ENCODE data around the gene ALCAM.
"Not testable (repeated sequence)": the region's sequence is repeated elsewhere in the genome, so short reads cannot be mapped to it uniquely, and the experiment has no call there.

The ALCAM gene

DNA sequence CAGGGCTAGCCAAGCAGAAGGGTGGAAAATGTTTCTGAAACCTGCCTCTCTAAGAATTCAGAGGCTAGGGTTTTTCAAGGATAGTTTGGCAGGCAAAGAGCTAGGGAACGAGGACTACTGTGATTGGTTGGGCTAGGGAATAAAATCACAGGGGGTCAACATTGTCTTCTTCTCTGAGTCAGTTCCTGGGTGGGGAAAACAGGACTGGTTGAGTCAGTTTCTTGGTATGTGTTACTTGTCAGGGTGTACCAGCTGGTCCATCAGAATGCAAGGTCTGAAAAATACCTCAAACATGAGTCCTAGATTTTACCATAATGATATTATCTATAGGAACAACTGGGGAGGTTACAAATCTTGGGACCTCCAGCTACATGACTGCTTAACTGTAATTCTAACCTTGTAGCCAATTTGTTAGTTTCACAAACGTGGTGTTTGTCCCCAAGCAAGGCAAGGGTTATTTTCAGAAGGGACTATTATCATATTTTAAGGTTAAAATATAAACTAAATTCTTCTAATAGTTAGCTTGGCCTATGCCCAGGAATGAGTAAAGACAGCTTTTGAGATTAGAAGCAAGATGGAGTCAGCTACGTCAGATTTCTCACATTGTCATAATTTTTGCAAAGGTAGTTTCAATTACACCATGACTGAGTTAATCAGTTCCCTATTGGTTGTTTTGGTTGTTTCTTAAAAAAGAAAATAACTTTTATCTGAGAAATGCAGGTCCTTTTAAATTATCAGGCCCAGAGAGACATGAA is 231.5 kb downstream of the ALCAM start:
- Histone ChIP-seq H3K4me3 (replicated peaks; ENCODE audit: insufficient read depth, low read length) (no peak overlapping the region), H3K27me3 (ENCODE audit: insufficient read depth, poor library complexity, severe bottlenecking) (no peaks in the 10 kb centered on the region), H3K27ac (replicated peaks) (no peak overlapping the region)
- DNase-seq (ENCODE audit: low read depth in 1 of 2, low spot score in 1 of 2), result no peak
- TF ChIP-seq GABPA (IDR thresholded peaks at IDR 0.05; ENCODE audit: low read depth) (no peak), CTCF (IDR thresholded peaks at IDR 0.05; ENCODE audit: insufficient read depth, low read length) (no peak), POLR2AphosphoS5 (IDR thresholded peaks at IDR 0.05; ENCODE audit: low read depth) (no peak), SPI1 (IDR thresholded peaks at IDR 0.05; ENCODE audit: borderline replicate concordance, low read depth) (no peak)
- TF ChIP-seq, protein P1, sequence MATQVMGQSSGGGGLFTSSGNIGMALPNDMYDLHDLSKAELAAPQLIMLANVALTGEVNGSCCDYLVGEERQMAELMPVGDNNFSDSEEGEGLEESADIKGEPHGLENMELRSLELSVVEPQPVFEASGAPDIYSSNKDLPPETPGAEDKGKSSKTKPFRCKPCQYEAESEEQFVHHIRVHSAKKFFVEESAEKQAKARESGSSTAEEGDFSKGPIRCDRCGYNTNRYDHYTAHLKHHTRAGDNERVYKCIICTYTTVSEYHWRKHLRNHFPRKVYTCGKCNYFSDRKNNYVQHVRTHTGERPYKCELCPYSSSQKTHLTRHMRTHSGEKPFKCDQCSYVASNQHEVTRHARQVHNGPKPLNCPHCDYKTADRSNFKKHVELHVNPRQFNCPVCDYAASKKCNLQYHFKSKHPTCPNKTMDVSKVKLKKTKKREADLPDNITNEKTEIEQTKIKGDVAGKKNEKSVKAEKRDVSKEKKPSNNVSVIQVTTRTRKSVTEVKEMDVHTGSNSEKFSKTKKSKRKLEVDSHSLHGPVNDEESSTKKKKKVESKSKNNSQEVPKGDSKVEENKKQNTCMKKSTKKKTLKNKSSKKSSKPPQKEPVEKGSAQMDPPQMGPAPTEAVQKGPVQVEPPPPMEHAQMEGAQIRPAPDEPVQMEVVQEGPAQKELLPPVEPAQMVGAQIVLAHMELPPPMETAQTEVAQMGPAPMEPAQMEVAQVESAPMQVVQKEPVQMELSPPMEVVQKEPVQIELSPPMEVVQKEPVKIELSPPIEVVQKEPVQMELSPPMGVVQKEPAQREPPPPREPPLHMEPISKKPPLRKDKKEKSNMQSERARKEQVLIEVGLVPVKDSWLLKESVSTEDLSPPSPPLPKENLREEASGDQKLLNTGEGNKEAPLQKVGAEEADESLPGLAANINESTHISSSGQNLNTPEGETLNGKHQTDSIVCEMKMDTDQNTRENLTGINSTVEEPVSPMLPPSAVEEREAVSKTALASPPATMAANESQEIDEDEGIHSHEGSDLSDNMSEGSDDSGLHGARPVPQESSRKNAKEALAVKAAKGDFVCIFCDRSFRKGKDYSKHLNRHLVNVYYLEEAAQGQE (IDR thresholded peaks at IDR 0.05; ENCODE audit: insufficient replicate concordance, low read depth), result no peak

GRCh38 chr3:105599350-105599749 is 232.6 kb downstream of the ALCAM start:
- Histone ChIP-seq H3K27me3 (ENCODE audit: insufficient read depth, poor library complexity, severe bottlenecking) (no peaks in the 10 kb centered on the region), H3K27ac (replicated peaks) (no peak overlapping the region), H3K4me3 (replicated peaks; ENCODE audit: insufficient read depth, low read length) (no peak overlapping the region)
- DNase-seq (ENCODE audit: low read depth in 1 of 2, low spot score in 1 of 2), result no peak
- no peak for TF ChIP-seq SPI1 (IDR thresholded peaks at IDR 0.05; ENCODE audit: borderline replicate concordance, low read depth)
- no peak for TF ChIP-seq GABPA (IDR thresholded peaks at IDR 0.05; ENCODE audit: low read depth)
- TF ChIP-seq POLR2AphosphoS5 (IDR thresholded peaks at IDR 0.05; ENCODE audit: low read depth), result no peak
- TF ChIP-seq CTCF (IDR thresholded peaks at IDR 0.05; ENCODE audit: insufficient read depth, low read length), result no peak
- TF ChIP-seq, protein P1 (IDR thresholded peaks at IDR 0.05; ENCODE audit: insufficient replicate concordance, low read depth), result no peak

DNA sequence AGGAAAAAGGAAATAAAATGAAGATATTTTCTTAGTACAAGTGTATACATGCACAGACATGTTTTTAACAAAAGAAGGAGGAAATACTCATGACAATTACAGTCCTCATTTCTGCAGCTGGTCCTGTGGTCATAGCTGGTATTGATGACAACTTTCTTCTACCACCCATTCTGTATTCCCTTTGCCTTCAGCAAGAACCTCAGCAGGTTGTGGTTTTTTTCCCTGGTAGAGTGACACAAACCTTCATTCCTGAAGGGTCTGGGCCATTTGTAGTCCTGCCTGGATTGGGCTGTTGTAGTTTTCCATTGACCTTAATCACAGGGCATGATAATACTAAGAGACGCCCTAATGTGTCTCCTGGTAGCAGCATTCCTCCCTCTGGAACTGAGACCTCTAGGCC is 235.0 kb downstream of the ALCAM start:
- H3K4me3 ChIP-seq (replicated peaks; ENCODE audit: insufficient read depth, low read length); DNase-seq (ENCODE audit: low read depth in 1 of 2, low spot score in 1 of 2); H3K27me3 ChIP-seq (ENCODE audit: insufficient read depth, poor library complexity, severe bottlenecking); H3K27ac ChIP-seq (replicated peaks): not testable (repeated sequence)

DNA sequence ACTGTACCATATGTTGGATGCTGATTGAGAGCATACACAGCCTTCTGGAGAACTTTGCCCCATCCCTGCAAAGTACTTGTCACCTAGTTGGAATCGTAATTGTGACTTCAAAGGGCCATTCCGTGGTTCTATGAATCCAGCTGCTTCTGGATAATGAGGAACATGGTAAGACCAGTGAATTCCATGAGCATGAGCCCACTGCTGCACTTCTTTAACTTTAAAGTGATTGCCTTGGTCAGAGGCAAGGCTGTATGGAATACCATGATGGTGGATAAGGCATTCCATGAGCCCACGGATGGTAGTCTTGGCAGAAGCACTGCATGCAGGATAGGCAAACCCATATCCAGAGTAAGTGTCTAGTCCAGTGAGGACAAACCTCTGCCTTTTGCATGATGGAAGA is 235.6 kb downstream of the ALCAM start:
- H3K4me3 ChIP-seq (replicated peaks; ENCODE audit: insufficient read depth, low read length); H3K27ac ChIP-seq (replicated peaks); DNase-seq (ENCODE audit: low read depth in 1 of 2, low spot score in 1 of 2); H3K27me3 ChIP-seq (ENCODE audit: insufficient read depth, poor library complexity, severe bottlenecking): not testable (repeated sequence)

DNA sequence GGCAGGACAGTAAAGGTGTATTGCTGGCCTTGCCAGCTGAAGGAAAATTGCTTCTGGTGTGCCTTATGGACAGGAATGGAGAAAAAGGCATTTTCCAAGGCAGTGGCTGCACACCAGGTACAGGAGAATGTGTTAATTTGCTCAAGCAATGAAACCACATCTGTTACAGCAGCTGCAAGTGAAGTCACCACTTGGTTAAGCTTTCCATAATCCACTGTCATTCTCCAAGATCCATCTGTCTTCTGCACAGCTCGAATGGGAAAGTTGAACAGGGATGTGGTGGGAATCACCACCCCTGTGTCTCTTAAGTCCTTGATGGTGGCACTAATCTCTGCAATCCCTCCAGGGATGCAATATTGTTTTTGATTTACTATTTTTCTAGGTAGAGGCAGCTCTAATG is 236.8 kb downstream of the ALCAM start:
- not testable (repeated sequence) for H3K4me3 ChIP-seq (replicated peaks; ENCODE audit: insufficient read depth, low read length); H3K27ac ChIP-seq (replicated peaks); H3K27me3 ChIP-seq (ENCODE audit: insufficient read depth, poor library complexity, severe bottlenecking); DNase-seq (ENCODE audit: low read depth in 1 of 2, low spot score in 1 of 2)
